ENCODE measurements around the gene HSPA9. TPM values are rescaled to one million over a fixed set of nuclear protein-coding genes. Genes with fewer than 3 reads are reported as not detected.

HSPA9 gene
- total RNA-seq, 1 donor from 2014 or later: 695 TPM

DNA sequence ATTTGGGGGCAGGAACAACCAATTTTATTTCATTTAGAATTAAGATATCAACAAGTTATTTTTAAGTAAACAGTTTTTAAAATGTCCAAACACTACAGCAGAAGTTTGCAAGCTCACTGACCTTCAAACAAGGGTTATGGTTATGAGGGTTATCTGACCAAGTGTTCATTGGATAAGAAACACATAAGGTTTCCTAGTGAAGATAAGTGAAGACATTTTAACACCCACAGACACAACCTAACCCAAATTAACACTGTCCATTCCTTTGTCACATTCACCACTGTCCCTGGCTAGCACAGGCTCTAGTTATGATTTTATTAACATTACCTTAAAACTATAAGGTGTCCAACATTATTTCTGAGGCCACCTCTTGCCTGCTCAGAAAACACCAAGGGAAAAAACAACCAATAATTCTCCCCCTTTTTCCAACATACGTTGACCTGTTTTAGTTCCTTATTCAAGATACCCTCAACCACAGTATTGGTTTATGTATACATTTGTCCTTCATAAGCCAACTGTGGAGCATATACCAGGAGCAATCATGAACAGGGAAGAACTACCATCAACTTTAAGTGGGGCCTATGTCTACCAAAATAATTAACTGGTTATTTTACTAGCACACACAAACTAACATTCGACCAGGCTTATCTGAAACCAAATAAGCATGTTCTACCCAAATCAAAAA is 36.1 kb downstream of the HSPA9 start:
- Histone ChIP-seq H3K4me3 (ENCODE audit: low read depth, low read length) (no peak overlapping the region), H3K27me3 (ENCODE audit: control insufficient read depth, insufficient read depth, low read length) (no peaks in the 10 kb centered on the region), H3K36me3 (ENCODE audit: control insufficient read depth, insufficient read depth, low read length) (no peaks in the 10 kb centered on the region)
- TF ChIP-seq, protein P1, sequence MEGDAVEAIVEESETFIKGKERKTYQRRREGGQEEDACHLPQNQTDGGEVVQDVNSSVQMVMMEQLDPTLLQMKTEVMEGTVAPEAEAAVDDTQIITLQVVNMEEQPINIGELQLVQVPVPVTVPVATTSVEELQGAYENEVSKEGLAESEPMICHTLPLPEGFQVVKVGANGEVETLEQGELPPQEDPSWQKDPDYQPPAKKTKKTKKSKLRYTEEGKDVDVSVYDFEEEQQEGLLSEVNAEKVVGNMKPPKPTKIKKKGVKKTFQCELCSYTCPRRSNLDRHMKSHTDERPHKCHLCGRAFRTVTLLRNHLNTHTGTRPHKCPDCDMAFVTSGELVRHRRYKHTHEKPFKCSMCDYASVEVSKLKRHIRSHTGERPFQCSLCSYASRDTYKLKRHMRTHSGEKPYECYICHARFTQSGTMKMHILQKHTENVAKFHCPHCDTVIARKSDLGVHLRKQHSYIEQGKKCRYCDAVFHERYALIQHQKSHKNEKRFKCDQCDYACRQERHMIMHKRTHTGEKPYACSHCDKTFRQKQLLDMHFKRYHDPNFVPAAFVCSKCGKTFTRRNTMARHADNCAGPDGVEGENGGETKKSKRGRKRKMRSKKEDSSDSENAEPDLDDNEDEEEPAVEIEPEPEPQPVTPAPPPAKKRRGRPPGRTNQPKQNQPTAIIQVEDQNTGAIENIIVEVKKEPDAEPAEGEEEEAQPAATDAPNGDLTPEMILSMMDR (IDR thresholded peaks at IDR 0.05; ENCODE audit: insufficient read depth, low read length, poor library complexity, severe bottlenecking): no peak
- DNase-seq (ENCODE audit: low read depth): no peak

DNA sequence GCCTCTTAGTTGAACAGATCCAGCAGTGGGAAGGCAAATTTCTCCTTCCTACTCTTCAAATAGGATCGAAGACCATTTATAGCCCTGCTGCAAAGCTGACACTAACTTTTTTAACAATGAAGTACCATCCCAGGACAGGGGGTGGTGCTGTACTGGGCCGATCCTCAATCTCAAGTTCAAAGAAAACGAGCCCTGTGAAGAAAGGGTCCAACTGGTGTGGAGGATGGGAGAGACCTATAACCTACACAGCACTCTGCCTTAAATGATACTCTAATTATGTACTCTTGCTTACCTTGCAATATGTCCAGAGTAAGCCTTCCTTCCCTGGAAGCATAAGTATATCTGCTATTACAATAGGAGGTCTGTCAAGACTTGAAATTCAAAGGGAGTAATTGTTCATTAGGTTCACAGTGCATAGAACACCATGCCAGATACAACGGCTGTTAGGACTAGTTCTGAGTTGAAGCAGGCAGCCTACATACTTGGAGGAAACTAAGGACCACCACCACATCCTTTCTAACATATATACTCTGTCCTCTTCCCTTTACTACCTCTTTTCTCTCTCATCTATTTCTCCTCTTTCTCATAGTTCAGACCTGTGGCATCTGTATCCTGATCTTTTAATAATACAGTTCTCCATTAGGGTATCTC is 38.4 kb downstream of the HSPA9 start:
- Histone ChIP-seq H3K36me3 (ENCODE audit: control insufficient read depth, insufficient read depth, low read length) (no peaks in the 10 kb centered on the region), H3K27me3 (ENCODE audit: control insufficient read depth, insufficient read depth, low read length) (no peaks in the 10 kb centered on the region), H3K4me3 (ENCODE audit: low read depth, low read length) (no peak overlapping the region)
- TF ChIP-seq, protein P1 (IDR thresholded peaks at IDR 0.05; ENCODE audit: insufficient read depth, low read length, poor library complexity, severe bottlenecking): peak; percentile 29
- no peak for DNase-seq (ENCODE audit: low read depth)

DNA sequence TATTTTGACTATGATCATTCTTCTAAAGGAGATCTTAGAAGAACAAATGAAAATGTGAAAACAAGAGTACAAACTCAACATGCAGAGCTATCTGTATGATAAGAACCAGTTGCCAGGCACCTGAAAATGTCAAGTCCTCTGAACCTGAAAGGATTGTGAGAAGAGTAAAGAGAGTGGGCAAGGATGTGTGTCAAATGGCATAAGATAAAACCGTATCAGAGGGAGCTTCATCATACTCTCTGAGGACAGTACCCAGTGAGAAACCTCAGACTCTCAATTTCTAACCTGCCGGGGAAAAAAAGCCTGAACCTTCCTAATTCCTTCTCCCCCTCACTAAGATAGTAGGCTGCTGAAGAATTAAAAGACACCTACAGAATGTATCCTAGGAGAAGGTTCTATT is 39.0 kb downstream of the HSPA9 start:
- no peaks in the 10 kb centered on the region for H3K27me3 ChIP-seq (ENCODE audit: control insufficient read depth, insufficient read depth, low read length)
- TF ChIP-seq, protein P1 (IDR thresholded peaks at IDR 0.05; ENCODE audit: insufficient read depth, low read length, poor library complexity, severe bottlenecking): no peak
- no peak overlapping the region for H3K4me3 ChIP-seq (ENCODE audit: low read depth, low read length)
- DNase-seq (ENCODE audit: low read depth): no peak
- no peaks in the 10 kb centered on the region for H3K36me3 ChIP-seq (ENCODE audit: control insufficient read depth, insufficient read depth, low read length)

DNA sequence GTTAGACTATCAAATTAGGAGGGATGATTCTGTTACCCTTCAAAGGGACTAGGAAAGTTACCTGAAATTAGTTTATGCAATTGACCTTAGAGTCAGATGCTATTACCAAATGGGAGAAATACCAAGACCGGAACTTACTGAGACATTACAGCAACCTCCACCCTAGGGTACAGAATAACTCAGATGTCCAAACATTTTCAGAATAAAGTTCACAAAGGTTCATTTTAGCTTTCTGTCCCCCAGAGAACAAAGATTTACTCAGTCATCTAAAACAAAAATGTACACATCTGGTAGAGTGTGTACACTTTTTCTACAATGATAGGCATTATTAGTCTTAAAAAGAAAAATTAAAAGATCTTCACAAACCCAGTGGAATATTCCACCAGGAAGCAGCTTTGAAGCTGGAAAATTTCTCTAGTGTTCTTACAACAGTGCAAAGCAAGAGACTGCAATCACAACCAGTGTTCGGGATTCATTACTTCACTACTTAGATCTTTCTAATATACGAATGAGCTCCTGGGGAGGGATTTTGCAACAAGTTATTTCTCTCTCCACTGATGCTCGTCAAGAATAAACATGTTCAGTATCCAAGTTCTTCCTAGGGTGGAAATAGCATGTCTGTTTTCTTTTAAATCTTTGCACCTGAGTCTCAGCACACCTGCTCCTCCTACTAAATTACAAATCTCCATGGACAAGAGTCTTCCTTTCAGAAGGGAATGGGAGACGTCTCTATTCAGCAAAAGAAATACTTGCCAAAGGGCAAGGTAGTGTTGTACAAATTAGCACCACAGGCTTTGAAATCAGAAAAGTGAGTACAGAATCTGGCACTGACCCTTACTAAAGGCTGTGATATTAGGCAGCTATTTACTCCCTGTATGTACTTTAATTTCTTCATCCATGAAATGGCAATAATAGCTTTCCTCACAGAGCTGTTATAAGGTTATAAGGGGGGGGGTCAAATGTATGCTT is 40.9 kb downstream of the HSPA9 start:
- no peaks in the 10 kb centered on the region for H3K36me3 ChIP-seq (ENCODE audit: control insufficient read depth, insufficient read depth, low read length)
- no peaks in the 10 kb centered on the region for H3K27me3 ChIP-seq (ENCODE audit: control insufficient read depth, insufficient read depth, low read length)
- DNase-seq (ENCODE audit: low read depth): no peak
- TF ChIP-seq, protein P1 (IDR thresholded peaks at IDR 0.05; ENCODE audit: insufficient read depth, low read length, poor library complexity, severe bottlenecking): no peak
- no peak overlapping the region for H3K4me3 ChIP-seq (ENCODE audit: low read depth, low read length)

DNA sequence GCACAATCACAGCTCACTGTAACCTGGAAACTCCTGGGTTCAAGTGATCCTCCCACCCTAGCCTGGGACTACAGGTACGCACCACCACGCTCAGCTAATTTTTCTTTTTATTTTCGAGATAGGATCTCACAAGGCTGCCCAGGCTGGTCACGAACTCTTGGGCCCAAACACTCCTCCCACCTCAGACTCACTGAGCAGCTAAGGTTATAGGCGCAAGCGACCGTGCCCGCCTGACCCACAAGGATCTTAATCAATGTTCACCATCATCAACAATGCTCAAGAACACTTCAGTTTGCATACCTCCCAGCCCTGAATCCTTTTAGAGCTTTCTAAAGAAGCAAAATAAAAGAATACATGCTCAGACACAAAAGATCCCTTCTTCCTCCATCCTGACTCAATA is 45.4 kb downstream of the HSPA9 start:
- DNase-seq (ENCODE audit: low read depth): no peak
- no peak overlapping the region for H3K4me3 ChIP-seq (ENCODE audit: low read depth, low read length)
- H3K27me3 ChIP-seq (ENCODE audit: control insufficient read depth, insufficient read depth, low read length): no peaks in the 10 kb centered on the region
- H3K36me3 ChIP-seq (ENCODE audit: control insufficient read depth, insufficient read depth, low read length): no peaks in the 10 kb centered on the region
- TF ChIP-seq, protein P1 (IDR thresholded peaks at IDR 0.05; ENCODE audit: insufficient read depth, low read length, poor library complexity, severe bottlenecking): no peak
